GM15510 (cell line): ENCODE measurements around the gene MOK.

Experiments used
- POLR2A ChIP-seq: IDR thresholded peaks from 3 replicates; pipeline ENCODE4 v1.6.1; 2011; ENCODE audit warnings: borderline replicate concordance; ENCODE audit not compliant: insufficient read length; ENCODE audit errors: extremely low read depth

Gene MOK

GRCh38 chr14:102229071-102229738 lies 75.8 kb downstream of the MOK start:
- no peak for TF ChIP-seq POLR2A

- no peak for TF ChIP-seq POLR2A
Observed at GRCh38 chr14:102227184-102227964, 77.6 kb downstream of the MOK start.

- no peak for TF ChIP-seq POLR2A
Observed at GRCh38 chr14:102226356-102227125, 78.4 kb downstream of the MOK start.

- TF ChIP-seq POLR2A, result no peak
Observed at GRCh38 chr14:102225936-102226335, 79.0 kb downstream of the MOK start.

DNA sequence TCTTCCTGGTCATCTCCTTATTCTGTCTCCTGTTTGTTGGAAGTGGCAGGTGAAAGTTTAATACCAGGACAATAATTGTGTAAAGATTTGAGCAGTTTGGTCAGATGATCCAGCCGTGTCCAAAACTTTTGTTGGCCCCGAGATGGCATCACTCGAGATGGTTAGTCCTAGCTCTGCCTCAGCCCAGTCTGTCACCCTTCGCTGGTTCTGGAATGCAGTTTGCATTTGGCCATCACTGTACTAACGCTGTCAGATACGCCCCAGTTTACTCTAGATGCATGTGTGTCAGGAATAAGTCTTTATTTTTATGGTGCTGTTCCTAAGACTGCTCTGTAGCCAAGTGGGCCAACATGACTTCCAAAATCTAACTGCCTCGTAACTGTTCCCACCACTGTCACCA lies 79.6 kb downstream of the MOK start:
- no peak for TF ChIP-seq POLR2A

GRCh38 chr14:102223682-102224081 lies 81.3 kb downstream of the MOK start:
- no peak for TF ChIP-seq POLR2A

- no peak for TF ChIP-seq POLR2A
Observed at GRCh38 chr14:102222751-102223150, 82.2 kb downstream of the MOK start.

- no peak for TF ChIP-seq POLR2A
Observed at GRCh38 chr14:102222009-102222575, 82.9 kb downstream of the MOK start.

DNA sequence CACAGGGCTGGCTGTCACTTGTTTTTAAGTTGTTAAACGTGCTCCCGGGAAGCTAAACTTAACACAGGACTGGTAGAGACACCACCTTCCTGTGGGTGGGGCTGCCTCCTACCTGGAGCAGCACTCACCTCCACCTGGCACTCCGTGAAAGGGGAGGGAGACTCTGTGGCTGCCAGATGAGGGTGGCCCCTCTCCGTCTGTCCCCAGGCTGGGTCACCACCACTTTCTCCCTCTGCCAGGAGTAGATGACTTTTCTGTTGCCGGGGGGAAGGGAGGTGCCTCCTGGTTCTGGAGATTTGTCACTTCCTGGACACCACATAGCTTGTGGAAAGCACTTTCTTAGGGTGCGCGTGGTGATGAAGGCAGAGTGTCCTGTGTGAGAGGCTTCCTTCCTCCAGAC lies 83.9 kb downstream of the MOK start:
- TF ChIP-seq POLR2A, result no peak

- no peak for TF ChIP-seq POLR2A
Observed at GRCh38 chr14:102220031-102220430, 84.9 kb downstream of the MOK start.

DNA sequence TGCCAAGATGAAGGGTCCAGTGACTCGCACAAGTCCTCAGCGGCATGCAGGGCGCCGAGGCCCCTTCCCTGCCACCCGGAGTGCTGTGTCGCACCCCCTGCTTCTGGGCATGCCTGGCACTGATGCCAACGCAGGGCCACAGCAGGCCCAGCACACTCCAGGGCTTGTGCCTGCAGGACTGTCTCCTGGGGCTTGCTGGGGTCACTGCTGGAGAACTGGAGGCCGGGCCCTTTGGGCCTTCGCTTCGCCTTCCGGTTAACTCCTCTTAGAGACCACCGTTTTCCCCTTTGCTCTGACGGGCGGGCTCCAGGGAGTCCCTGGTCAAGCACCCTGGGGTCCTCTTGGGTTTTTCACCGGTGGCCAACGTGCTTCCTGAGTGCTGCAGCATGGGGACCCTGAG lies 85.6 kb downstream of the MOK start:
- no peak for TF ChIP-seq POLR2A

DNA sequence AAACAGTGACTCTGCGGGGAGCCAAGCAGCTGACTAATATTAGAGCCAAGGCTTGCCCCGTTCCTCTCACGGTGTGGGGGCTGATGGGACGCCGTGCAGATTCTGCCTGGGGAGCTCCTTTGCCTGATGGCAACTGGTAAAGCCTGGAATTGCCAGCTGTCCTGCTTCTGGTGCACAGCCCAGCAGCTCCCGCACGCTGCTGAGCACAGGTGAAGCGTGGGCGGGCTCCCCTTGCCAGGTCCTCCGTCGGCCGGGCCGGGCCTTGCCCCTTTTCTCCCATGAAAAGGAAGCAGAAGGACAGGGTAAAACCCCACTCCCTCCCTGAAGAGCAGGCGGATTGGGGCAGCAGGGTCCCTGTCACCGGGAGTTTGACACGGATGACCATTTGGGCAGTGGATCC lies 86.3 kb downstream of the MOK start:
- no peak for TF ChIP-seq POLR2A

DNA sequence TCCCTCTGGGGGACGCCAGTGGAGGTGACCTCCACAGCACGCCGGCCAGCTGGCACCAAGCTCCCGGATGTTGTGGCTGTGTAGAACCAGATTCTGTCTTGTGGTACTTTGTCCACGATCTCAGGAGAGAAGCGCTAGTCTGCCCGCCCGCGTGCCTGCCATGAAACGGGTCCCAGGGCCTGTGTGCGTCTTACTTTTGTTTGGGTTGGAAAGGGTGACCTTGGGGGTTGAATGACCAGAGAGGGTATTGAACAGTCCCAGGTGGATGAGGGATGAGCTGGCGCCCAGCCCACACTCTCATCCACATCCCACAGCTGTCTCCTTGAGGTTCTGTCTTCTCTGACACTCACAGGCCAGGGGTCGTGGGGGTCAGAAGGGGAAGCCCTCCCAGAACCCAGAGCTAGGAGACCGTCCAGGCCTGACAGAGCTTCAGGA lies 87.0 kb downstream of the MOK start:
- TF ChIP-seq POLR2A, result no peak

- no peak for TF ChIP-seq POLR2A
Observed at GRCh38 chr14:102217399-102217798, 87.6 kb downstream of the MOK start.
